Embryonic facial prominence (tissue), 1 donor: ENCODE data around the gene HTR3B.
"Not testable (repeated sequence)": the region's sequence is repeated elsewhere in the genome, so short reads cannot be mapped to it uniquely, and the experiment has no call there.

ENCODE experiments used
- DNase-seq: peaks from one replicate; pipeline ENCODE4 v3.0.0-alpha.2; 2016; ENCODE audit errors: extremely low spot score

Gene HTR3B

GRCh38 chr11:113946162-113946561 is 41.6 kb downstream of the HTR3B start:
- DNase-seq = not testable (repeated sequence)

GRCh38 chr11:113947994-113948393 is 43.4 kb downstream of the HTR3B start:
- DNase-seq = no peak

GRCh38 chr11:113949891-113950290 is 45.3 kb downstream of the HTR3B start:
- DNase-seq = no peak

GRCh38 chr11:113951537-113951936 is 46.9 kb downstream of the HTR3B start:
- DNase-seq = no peak

- no peak for DNase-seq
These were observed 47.5 kb downstream of the HTR3B start for GRCh38 chr11:113952070-113952469.

- DNase-seq = no peak
These were observed 48.0 kb downstream of the HTR3B start for GRCh38 chr11:113952588-113952987.

- no peak for DNase-seq
These were observed 49.6 kb downstream of the HTR3B start for GRCh38 chr11:113954235-113954634.

GRCh38 chr11:113956986-113957385 is 52.4 kb downstream of the HTR3B start:
- DNase-seq = no peak

GRCh38 chr11:113960702-113961330 is 56.2 kb downstream of the HTR3B start:
- no peak for DNase-seq

- no peak for DNase-seq
These were observed 62.8 kb downstream of the HTR3B start for GRCh38 chr11:113967361-113967760.

- DNase-seq = no peak
These were observed 67.1 kb downstream of the HTR3B start for GRCh38 chr11:113971506-113972195.

- no peak for DNase-seq
These were observed 70.3 kb downstream of the HTR3B start, which contains the start of gene HTR3A for GRCh38 chr11:113974741-113975470. HTR3A (plus strand) TSS chr11:113975108; CDS start chr11:113975326, 218 bp downstream.

GRCh38 chr11:113977071-113977490 is 72.5 kb downstream of the HTR3B start:
- DNase-seq = no peak

GRCh38 chr11:113977701-113978100 is 73.1 kb downstream of the HTR3B start:
- no peak for DNase-seq

- no peak for DNase-seq
These were observed 74.8 kb downstream of the HTR3B start for GRCh38 chr11:113979431-113979830.

- no peak for DNase-seq
These were observed 76.2 kb downstream of the HTR3B start for GRCh38 chr11:113980785-113981184.

- DNase-seq = no peak
These were observed 77.7 kb downstream of the HTR3B start for GRCh38 chr11:113982306-113982705.

GRCh38 chr11:113984781-113985180 is 80.2 kb downstream of the HTR3B start:
- no peak for DNase-seq

- no peak for DNase-seq
These were observed 81.3 kb downstream of the HTR3B start for GRCh38 chr11:113985906-113986305.

GRCh38 chr11:113986351-113987140 is 82.0 kb downstream of the HTR3B start:
- no peak for DNase-seq

- no peak for DNase-seq
These were observed 84.8 kb downstream of the HTR3B start for GRCh38 chr11:113989381-113989780.

- no peak for DNase-seq
These were observed 85.3 kb downstream of the HTR3B start for GRCh38 chr11:113989916-113990315.
